AG10803 (cell line): ENCODE data around the gene TTC28.

Experiments used
- DNase-seq: peaks from one replicate; pipeline ENCODE4 v3.0.0; 2010; ENCODE audit warnings: low read depth
- H3K4me3 ChIP-seq: 2 replicates; pipeline ENCODE4 v1.5.1; 2011; ENCODE audit warnings: mild to moderate bottlenecking, low read length, control low read depth
- TF ChIP-seq, protein P1 (sequence below): conservative IDR thresholded peaks from 2 replicates; pipeline ENCODE4 v1.5.1; 2011; ENCODE audit warnings: mild to moderate bottlenecking, low read length, control low read depth, inconsistent platforms

The TTC28 gene

DNA sequence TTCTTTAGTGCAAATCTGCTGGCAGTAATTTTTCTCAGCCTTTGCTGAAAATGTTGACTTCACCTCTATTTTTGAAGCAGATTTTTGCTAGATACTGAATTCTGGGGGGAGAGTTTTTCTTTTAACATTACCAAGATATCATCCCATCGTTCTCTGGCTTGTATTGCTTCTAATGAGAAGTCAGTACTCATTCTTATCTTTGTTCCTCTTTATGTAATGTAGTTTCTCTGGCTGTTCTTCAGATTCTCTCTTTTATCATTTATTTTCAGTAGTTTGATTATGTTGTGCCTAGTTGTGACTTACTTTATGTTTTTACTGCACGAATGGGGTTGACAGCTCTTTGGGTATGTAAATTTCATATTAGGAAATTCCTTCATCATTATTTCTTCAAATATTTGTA, 441.9 kb downstream of the TTC28 start:
- TF ChIP-seq, protein P1, sequence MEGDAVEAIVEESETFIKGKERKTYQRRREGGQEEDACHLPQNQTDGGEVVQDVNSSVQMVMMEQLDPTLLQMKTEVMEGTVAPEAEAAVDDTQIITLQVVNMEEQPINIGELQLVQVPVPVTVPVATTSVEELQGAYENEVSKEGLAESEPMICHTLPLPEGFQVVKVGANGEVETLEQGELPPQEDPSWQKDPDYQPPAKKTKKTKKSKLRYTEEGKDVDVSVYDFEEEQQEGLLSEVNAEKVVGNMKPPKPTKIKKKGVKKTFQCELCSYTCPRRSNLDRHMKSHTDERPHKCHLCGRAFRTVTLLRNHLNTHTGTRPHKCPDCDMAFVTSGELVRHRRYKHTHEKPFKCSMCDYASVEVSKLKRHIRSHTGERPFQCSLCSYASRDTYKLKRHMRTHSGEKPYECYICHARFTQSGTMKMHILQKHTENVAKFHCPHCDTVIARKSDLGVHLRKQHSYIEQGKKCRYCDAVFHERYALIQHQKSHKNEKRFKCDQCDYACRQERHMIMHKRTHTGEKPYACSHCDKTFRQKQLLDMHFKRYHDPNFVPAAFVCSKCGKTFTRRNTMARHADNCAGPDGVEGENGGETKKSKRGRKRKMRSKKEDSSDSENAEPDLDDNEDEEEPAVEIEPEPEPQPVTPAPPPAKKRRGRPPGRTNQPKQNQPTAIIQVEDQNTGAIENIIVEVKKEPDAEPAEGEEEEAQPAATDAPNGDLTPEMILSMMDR: no peak
- H3K4me3 ChIP-seq: no peak overlapping the region
- DNase-seq: no peak

DNA sequence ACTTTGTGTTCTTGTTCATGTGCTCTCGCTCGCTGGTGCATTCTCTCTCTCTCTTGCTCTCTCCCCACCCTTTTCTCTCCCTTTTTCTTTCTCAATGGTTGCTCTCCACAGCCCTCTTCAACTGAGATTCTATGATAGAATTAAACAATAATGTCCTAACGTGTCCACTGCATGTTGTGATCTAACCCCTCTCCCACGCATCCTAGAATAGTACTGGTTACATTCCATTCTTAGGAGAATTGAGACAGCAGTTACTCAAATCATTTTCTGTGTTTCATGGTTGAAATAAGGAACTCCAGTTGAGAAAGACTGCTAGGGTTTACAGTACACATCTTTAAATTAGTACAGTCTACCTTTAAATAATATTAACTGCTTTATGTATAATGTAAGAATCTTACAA, 442.5 kb downstream of the TTC28 start:
- DNase-seq: peak; percentile 43
- H3K4me3 ChIP-seq: no peak overlapping the region
- TF ChIP-seq, protein P1: no peak

DNA sequence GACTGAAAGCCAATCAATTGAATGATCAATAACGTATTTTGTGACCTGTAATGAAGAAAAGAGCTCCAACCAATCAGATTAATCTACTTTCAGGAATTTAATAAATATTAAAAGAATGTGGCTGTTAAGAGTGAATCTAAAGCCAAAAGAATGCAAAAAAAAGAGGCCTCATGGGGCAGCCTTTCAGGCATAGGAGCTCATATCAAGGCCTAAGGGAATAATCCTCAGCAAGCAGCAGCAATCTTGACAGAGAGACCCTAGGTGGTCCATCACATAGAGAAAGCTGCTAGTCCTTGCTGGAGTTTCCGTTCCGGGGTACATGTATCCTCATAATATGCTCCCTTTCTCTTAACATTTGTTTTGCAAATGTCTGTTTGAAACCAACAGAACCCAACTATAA, 447.4 kb downstream of the TTC28 start:
- no peak for DNase-seq
- TF ChIP-seq, protein P1: no peak
- no peak overlapping the region for H3K4me3 ChIP-seq

DNA sequence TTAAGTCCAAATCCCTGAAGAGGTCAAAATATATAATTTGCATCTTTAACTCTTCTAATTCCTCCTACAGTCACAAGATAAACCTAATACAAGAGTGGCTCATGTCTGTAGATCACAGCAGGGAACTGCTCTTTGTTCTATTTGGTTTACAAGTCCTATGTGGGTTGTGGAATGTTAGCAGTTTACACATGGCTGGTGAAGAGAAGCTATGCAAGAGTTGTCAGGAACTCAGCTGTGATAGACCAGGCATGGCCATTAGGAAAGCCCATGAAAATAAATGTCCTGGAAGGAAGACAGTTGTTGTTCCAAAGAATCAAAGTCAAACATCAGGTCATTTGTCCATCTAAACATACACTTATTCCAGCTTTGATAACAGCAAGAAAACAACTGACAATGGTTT, 448.2 kb downstream of the TTC28 start:
- DNase-seq: peak; percentile 77
- H3K4me3 ChIP-seq: no peak overlapping the region
- TF ChIP-seq, protein P1: no peak

DNA sequence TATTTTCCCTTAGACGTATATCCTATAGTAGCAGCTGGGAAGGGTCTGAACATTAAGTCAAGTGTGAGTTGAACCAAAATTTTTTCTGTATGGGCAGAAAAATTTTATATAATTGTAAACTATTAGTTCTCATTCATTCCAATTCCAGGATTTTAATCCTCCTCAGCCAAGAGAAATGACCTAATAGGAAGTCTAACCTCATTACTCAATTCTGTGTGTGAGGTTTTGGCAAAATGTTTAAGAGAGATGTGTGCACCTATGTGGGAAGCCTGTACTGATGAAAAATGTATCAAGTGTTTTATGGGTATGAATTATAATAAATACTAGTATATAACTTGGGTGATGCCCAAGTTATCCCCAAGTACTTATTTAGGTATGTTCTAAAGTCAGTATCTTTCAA, 449.0 kb downstream of the TTC28 start:
- TF ChIP-seq, protein P1: no peak

DNA sequence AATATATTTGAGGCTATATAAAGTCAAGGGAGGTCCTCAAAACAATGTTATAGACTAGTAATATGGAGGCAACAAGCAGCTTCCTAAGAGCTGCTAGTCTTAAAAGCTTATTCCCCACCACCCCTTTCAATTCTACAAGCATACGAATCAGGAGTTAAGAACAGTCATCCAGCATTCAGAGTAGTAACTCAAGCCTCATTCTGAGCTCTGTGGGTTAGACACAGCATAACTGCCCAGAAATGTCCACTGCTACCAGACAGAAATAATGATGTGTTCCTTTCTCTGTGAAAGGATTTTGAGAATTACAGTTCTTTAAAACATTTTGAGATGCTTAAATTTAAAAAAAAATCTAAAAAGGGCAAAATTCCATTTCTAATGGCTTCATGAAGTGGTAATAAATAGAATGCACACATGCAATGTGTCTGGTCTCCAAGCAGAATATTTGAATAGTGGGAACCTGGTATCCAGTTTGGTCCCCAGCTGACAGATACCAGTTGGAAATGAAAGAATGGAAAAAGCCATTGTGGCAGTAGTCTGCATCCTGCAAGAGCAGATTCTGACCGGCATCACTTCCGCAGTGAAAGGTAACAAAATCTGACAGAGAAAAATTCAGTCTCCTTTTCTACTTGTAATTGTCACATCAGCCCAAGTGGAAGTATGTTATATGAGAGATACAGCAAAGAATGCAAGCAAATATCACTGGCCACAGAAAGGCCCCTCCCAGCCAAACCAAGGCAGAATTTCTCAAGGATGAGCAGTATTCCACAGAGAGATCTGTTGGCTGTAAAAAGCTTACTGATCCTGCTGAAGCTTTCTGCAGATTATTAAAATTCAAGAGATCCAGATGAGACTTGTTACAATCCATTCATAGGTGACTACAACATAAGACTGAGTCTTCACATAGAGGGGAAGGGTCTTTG, 449.8 kb downstream of the TTC28 start:
- peak; percentile 87 for DNase-seq
- TF ChIP-seq, protein P1: no peak
- no peak overlapping the region for H3K4me3 ChIP-seq

More for the DNA sequence above, 449.0 kb downstream of the TTC28 start:
- H3K4me3 ChIP-seq: no peak overlapping the region
- peak; percentile 66 for DNase-seq

DNA sequence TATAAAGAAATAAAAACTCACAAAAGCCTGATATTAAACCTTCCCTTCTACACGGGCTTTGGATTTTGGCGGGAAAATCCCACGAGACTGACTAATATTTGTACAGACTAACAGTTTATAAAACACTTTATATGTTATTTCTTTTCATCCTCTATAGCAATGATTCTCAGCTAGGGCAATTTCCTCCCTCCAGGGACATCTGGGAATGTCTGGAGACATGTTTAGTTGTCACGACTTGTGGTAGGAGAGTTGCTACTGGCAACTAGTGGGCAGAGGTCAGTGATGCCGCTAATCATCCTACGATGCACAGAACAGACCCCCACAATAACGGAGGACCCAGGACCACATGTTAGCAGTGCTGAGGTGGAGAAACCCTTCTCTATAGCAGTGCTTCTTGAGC, 455.8 kb downstream of the TTC28 start:
- no peak for DNase-seq

More for the DNA sequence above, 455.8 kb downstream of the TTC28 start:
- TF ChIP-seq, protein P1: no peak
- H3K4me3 ChIP-seq: no peak overlapping the region
